Progenitor cell of endocrine pancreas (in vitro differentiated cells): ENCODE results near the gene ABLIM2. TPM values are rescaled to one million over a fixed set of nuclear protein-coding genes. Genes with fewer than 3 reads are reported as not detected.

ENCODE experiments used
- DNase-seq: peaks from one replicate; pipeline ENCODE4 v3.0.0; 2021; ENCODE audit warnings: low spot score; ENCODE audit not compliant: unreplicated experiment
- H3K27ac Mint-ChIP-seq: 2 replicates; pipeline ENCODE4 v1.8.0; 2021; ENCODE audit warnings: mild to moderate bottlenecking, moderate library complexity, mixed read lengths
- H3K27me3 Mint-ChIP-seq: 2 replicates; pipeline ENCODE4 v1.8.0; 2021; ENCODE audit warnings: mixed read lengths
- H3K36me3 Mint-ChIP-seq: 2 replicates; pipeline ENCODE4 v1.8.0; 2022; ENCODE audit warnings: mixed read lengths; ENCODE audit not compliant: insufficient read depth
- H3K4me1 Mint-ChIP-seq: 2 replicates; pipeline ENCODE4 v1.8.0; 2021; ENCODE audit warnings: low read depth, mixed read lengths
- H3K4me3 Mint-ChIP-seq: 2 replicates; pipeline ENCODE4 v1.8.0; 2021; ENCODE audit warnings: low read depth, mild to moderate bottlenecking, moderate library complexity, mixed read lengths
- H3K9me3 Mint-ChIP-seq: 2 replicates; pipeline ENCODE4 v1.8.0; 2021; ENCODE audit warnings: low read depth, mixed read lengths
- CTCF ChIP-seq: fragments of 200-600 bp; sonication (generic); IDR thresholded peaks from one replicate; pipeline ENCODE4 v1.5.0; 2021; ENCODE audit warnings: antibody characterized with exemption, mild to moderate bottlenecking; ENCODE audit not compliant: unreplicated experiment
- total RNA-seq: library from RNA; stranded (reverse); gene quantifications from 2 replicates; pipeline ENCODE4 v1.2.1, GENCODE V29; 2021

The ABLIM2 gene
- total RNA-seq, 1 donor from 2014 or later: 5.7 TPM

- Mint-ChIP-seq H3K27ac (peak overlapping the region; percentile 52), H3K9me3 (no peaks in the 10 kb centered on the region), H3K4me3 (no peak overlapping the region), H3K36me3 (no peaks in the 10 kb centered on the region), H3K27me3 (peaks cover 7% of the 10 kb centered on the region), H3K4me1 (peaks cover 25% of the 10 kb centered on the region)
- DNase-seq: no peak
- no peak for TF ChIP-seq CTCF
These were observed 109.5 kb downstream of the ABLIM2 start for GRCh38 chr4:8048856-8049676.

GRCh38 chr4:8047837-8048678, 110.6 kb downstream of the ABLIM2 start:
- H3K9me3 Mint-ChIP-seq: no peaks in the 10 kb centered on the region
- no peak overlapping the region for H3K4me3 Mint-ChIP-seq
- H3K36me3 Mint-ChIP-seq: no peaks in the 10 kb centered on the region
- TF ChIP-seq CTCF: no peak
- no peak for DNase-seq
- peaks cover 11% of the 10 kb centered on the region for H3K27me3 Mint-ChIP-seq
- peaks cover 25% of the 10 kb centered on the region for H3K4me1 Mint-ChIP-seq
- H3K27ac Mint-ChIP-seq: peak overlapping the region; percentile 58

GRCh38 chr4:8046925-8047541, 111.6 kb downstream of the ABLIM2 start:
- no peaks in the 10 kb centered on the region for H3K36me3 Mint-ChIP-seq
- H3K4me3 Mint-ChIP-seq: no peak overlapping the region
- no peaks in the 10 kb centered on the region for H3K9me3 Mint-ChIP-seq
- no peak for DNase-seq
- no peak overlapping the region for H3K27ac Mint-ChIP-seq
- TF ChIP-seq CTCF: no peak
- H3K4me1 Mint-ChIP-seq: peaks cover 25% of the 10 kb centered on the region
- H3K27me3 Mint-ChIP-seq: peaks cover 11% of the 10 kb centered on the region

- H3K27ac Mint-ChIP-seq: peak overlapping the region; percentile 23
- H3K36me3 Mint-ChIP-seq: no peaks in the 10 kb centered on the region
- TF ChIP-seq CTCF: no peak
- no peak for DNase-seq
- H3K4me1 Mint-ChIP-seq: peaks cover 25% of the 10 kb centered on the region
- no peaks in the 10 kb centered on the region for H3K9me3 Mint-ChIP-seq
- H3K4me3 Mint-ChIP-seq: no peak overlapping the region
- peaks cover 11% of the 10 kb centered on the region for H3K27me3 Mint-ChIP-seq
These were observed 112.7 kb downstream of the ABLIM2 start for GRCh38 chr4:8045909-8046308.

- no peaks in the 10 kb centered on the region for H3K9me3 Mint-ChIP-seq
- peak overlapping the region; percentile 70 for H3K27ac Mint-ChIP-seq
- no peak for DNase-seq
- no peak overlapping the region for H3K4me3 Mint-ChIP-seq
- peaks cover 11% of the 10 kb centered on the region for H3K27me3 Mint-ChIP-seq
- peaks cover 22% of the 10 kb centered on the region for H3K4me1 Mint-ChIP-seq
- TF ChIP-seq CTCF: no peak
- no peaks in the 10 kb centered on the region for H3K36me3 Mint-ChIP-seq
These were observed 113.9 kb downstream of the ABLIM2 start for GRCh38 chr4:8044699-8045098.
